8988T (cell line): ENCODE results near the gene WNT3A.

Source experiments
- DNase-seq: peaks from one replicate; pipeline ENCODE4 v3.0.0; 2011

The WNT3A gene

GRCh38 chr1:228073061-228073856 is 66.5 kb downstream of the WNT3A start:
- peak; percentile 1 for DNase-seq

- peak; percentile 51 for DNase-seq
Observed at GRCh38 chr1:228073857-228074545, 67.2 kb downstream of the WNT3A start.

GRCh38 chr1:228074954-228075730 is 68.3 kb downstream of the WNT3A start:
- peak; percentile 27 for DNase-seq

- DNase-seq = no peak
Observed at GRCh38 chr1:228075801-228076271, 69.0 kb downstream of the WNT3A start.

- peak; percentile 4 for DNase-seq
Observed at GRCh38 chr1:228076796-228077430, 70.1 kb downstream of the WNT3A start.

- peak; percentile 4 for DNase-seq
Observed at GRCh38 chr1:228077565-228078330, 71.0 kb downstream of the WNT3A start.

GRCh38 chr1:228079013-228079412 is 72.2 kb downstream of the WNT3A start:
- no peak for DNase-seq

GRCh38 chr1:228079601-228080263 is 72.9 kb downstream of the WNT3A start:
- DNase-seq = no peak

- no peak for DNase-seq
Observed at GRCh38 chr1:228081144-228081543, 74.3 kb downstream of the WNT3A start.

- no peak for DNase-seq
Observed at GRCh38 chr1:228081578-228082213, 74.9 kb downstream of the WNT3A start.

GRCh38 chr1:228082214-228082917 is 75.6 kb downstream of the WNT3A start, which contains the start of gene ARF1:
ARF1 (plus strand) TSS chr1:228082708; CDS start chr1:228097115, 14,407 bp downstream.
- DNase-seq = peak; percentile 96

GRCh38 chr1:228082918-228083870 is 76.4 kb downstream of the WNT3A start:
- DNase-seq = no peak

- DNase-seq = no peak
Observed at GRCh38 chr1:228083871-228084278, 77.1 kb downstream of the WNT3A start.

GRCh38 chr1:228084325-228084724 is 77.5 kb downstream of the WNT3A start:
- no peak for DNase-seq

- no peak for DNase-seq
Observed at GRCh38 chr1:228084797-228085196, 78.0 kb downstream of the WNT3A start.

- no peak for DNase-seq
Observed at GRCh38 chr1:228085287-228085951, 78.6 kb downstream of the WNT3A start.

GRCh38 chr1:228087771-228088251 is 81.0 kb downstream of the WNT3A start:
- DNase-seq = peak; percentile 72
